ENCODE results near the gene SLC1A4.
"Not testable (repeated sequence)": the region's sequence is repeated elsewhere in the genome, so short reads cannot be mapped to it uniquely, and the experiment has no call there.

Gene SLC1A4

GRCh38 chr2:64967601-64968000, 21.6 kb upstream of the SLC1A4 start:
- Histone ChIP-seq H2BK5ac (ENCODE audit: low read length) (no peak overlapping the region), H2BK15ac (replicated peaks; ENCODE audit: low read depth) (no peak overlapping the region), H3K79me2 (ENCODE audit: control insufficient read depth, insufficient read depth, low read length) (no peaks in the 10 kb centered on the region), H3K9ac (ENCODE audit: low read length) (no peak overlapping the region), H3K27ac (ENCODE audit: low read depth, low read length) (no peak overlapping the region), H2BK120ac (ENCODE audit: low read depth, low read length) (no peak overlapping the region), H2AK5ac (ENCODE audit: low read length) (no peak overlapping the region), H3K27me3 (ENCODE audit: insufficient read depth, low read length, poor library complexity) (no peaks in the 10 kb centered on the region), H3K36me3 (ENCODE audit: control insufficient read depth, insufficient read depth, low read length) (no peaks in the 10 kb centered on the region), H3K56ac (ENCODE audit: low read length) (no peak overlapping the region), H3K23ac (ENCODE audit: low read length) (no peak overlapping the region), H3K4me2 (ENCODE audit: low read length) (no peak overlapping the region), H3K18ac (ENCODE audit: low read length) (no peak overlapping the region), H4K8ac (ENCODE audit: low read depth, low read length) (no peak overlapping the region), H4K5ac (ENCODE audit: low read length) (no peak overlapping the region), H3K4me1 (ENCODE audit: control insufficient read depth, low read depth, low read length) (no peaks in the 10 kb centered on the region), H3K79me1 (ENCODE audit: low read length) (no peaks in the 10 kb centered on the region), H3K4ac (ENCODE audit: low read depth, low read length) (no peak overlapping the region), H3K4me3 (ENCODE audit: low read length) (no peak overlapping the region)
- DNase-seq = no peak
- WGBS (ENCODE audit: extremely low coverage, insufficient coverage, low lambda C conversion rate) = no CpG with 5 or more reads among the region's 4 CpGs

- H3K18ac ChIP-seq (ENCODE audit: low read length); H3K4me3 ChIP-seq (ENCODE audit: low read length); H2BK5ac ChIP-seq (ENCODE audit: low read length); H3K4me2 ChIP-seq (ENCODE audit: low read length); H2BK15ac ChIP-seq (replicated peaks; ENCODE audit: low read depth); H3K27ac ChIP-seq (ENCODE audit: low read depth, low read length); H3K23ac ChIP-seq (ENCODE audit: low read length); H3K79me1 ChIP-seq (ENCODE audit: low read length); H3K4ac ChIP-seq (ENCODE audit: low read depth, low read length); H2BK120ac ChIP-seq (ENCODE audit: low read depth, low read length); H3K4me1 ChIP-seq (ENCODE audit: control insufficient read depth, low read depth, low read length); DNase-seq; H4K5ac ChIP-seq (ENCODE audit: low read length); H3K56ac ChIP-seq (ENCODE audit: low read length); H3K79me2 ChIP-seq (ENCODE audit: control insufficient read depth, insufficient read depth, low read length); H3K36me3 ChIP-seq (ENCODE audit: control insufficient read depth, insufficient read depth, low read length); H4K8ac ChIP-seq (ENCODE audit: low read depth, low read length); H3K9ac ChIP-seq (ENCODE audit: low read length); H3K27me3 ChIP-seq (ENCODE audit: insufficient read depth, low read length, poor library complexity); H2AK5ac ChIP-seq (ENCODE audit: low read length): not testable (repeated sequence)
- no CpG with 5 or more reads among the region's 25 CpGs for WGBS (ENCODE audit: extremely low coverage, insufficient coverage, low lambda C conversion rate)
Measured at GRCh38 chr2:64969086-64969485, 20.1 kb upstream of the SLC1A4 start.

GRCh38 chr2:64970495-64970894, 18.7 kb upstream of the SLC1A4 start:
- Histone ChIP-seq H3K23ac (ENCODE audit: low read length) (no peak overlapping the region), H3K27ac (ENCODE audit: low read depth, low read length) (no peak overlapping the region), H2BK120ac (ENCODE audit: low read depth, low read length) (no peak overlapping the region), H3K4me3 (ENCODE audit: low read length) (no peak overlapping the region), H3K27me3 (ENCODE audit: insufficient read depth, low read length, poor library complexity) (no peaks in the 10 kb centered on the region), H3K4me1 (ENCODE audit: control insufficient read depth, low read depth, low read length) (peaks cover 4% of the 10 kb centered on the region), H2BK15ac (replicated peaks; ENCODE audit: low read depth) (no peak overlapping the region), H2AK5ac (ENCODE audit: low read length) (no peak overlapping the region), H4K8ac (ENCODE audit: low read depth, low read length) (no peak overlapping the region), H3K4ac (ENCODE audit: low read depth, low read length) (no peak overlapping the region), H3K18ac (ENCODE audit: low read length) (no peak overlapping the region), H2BK5ac (ENCODE audit: low read length) (no peak overlapping the region), H3K56ac (ENCODE audit: low read length) (no peak overlapping the region), H3K4me2 (ENCODE audit: low read length) (no peak overlapping the region), H4K5ac (ENCODE audit: low read length) (no peak overlapping the region), H3K9ac (ENCODE audit: low read length) (no peak overlapping the region), H3K79me2 (ENCODE audit: control insufficient read depth, insufficient read depth, low read length) (no peaks in the 10 kb centered on the region), H3K79me1 (ENCODE audit: low read length) (no peaks in the 10 kb centered on the region), H3K36me3 (ENCODE audit: control insufficient read depth, insufficient read depth, low read length) (no peaks in the 10 kb centered on the region)
- DNase-seq = no peak
- whole genome bisulfite sequencing (ENCODE audit: extremely low coverage, insufficient coverage, low lambda C conversion rate) = no CpG with 5 or more reads among the region's 2 CpGs

GRCh38 chr2:64972426-64972825, 16.8 kb upstream of the SLC1A4 start:
- no peak overlapping the region for H3K4ac ChIP-seq (ENCODE audit: low read depth, low read length)
- DNase-seq = no peak
- no peak overlapping the region for H2BK15ac ChIP-seq (replicated peaks; ENCODE audit: low read depth)
- H3K36me3 ChIP-seq (ENCODE audit: control insufficient read depth, insufficient read depth, low read length) = no peaks in the 10 kb centered on the region
- no peak overlapping the region for H3K27ac ChIP-seq (ENCODE audit: low read depth, low read length)
- H2BK120ac ChIP-seq (ENCODE audit: low read depth, low read length) = no peak overlapping the region
- H4K5ac ChIP-seq (ENCODE audit: low read length) = no peak overlapping the region
- no CpG with 5 or more reads among the region's 5 CpGs for WGBS (ENCODE audit: extremely low coverage, insufficient coverage, low lambda C conversion rate)
- peaks cover 4% of the 10 kb centered on the region for H3K4me1 ChIP-seq (ENCODE audit: control insufficient read depth, low read depth, low read length)
- H3K27me3 ChIP-seq (ENCODE audit: insufficient read depth, low read length, poor library complexity) = no peaks in the 10 kb centered on the region
- H2BK5ac ChIP-seq (ENCODE audit: low read length) = no peak overlapping the region
- H3K4me3 ChIP-seq (ENCODE audit: low read length) = no peak overlapping the region
- H3K79me2 ChIP-seq (ENCODE audit: control insufficient read depth, insufficient read depth, low read length) = no peaks in the 10 kb centered on the region
- no peak overlapping the region for H3K23ac ChIP-seq (ENCODE audit: low read length)
- H3K4me2 ChIP-seq (ENCODE audit: low read length) = no peak overlapping the region
- H3K79me1 ChIP-seq (ENCODE audit: low read length) = no peaks in the 10 kb centered on the region
- H4K8ac ChIP-seq (ENCODE audit: low read depth, low read length) = no peak overlapping the region
- H2AK5ac ChIP-seq (ENCODE audit: low read length) = no peak overlapping the region
- H3K18ac ChIP-seq (ENCODE audit: low read length) = no peak overlapping the region
- H3K56ac ChIP-seq (ENCODE audit: low read length) = no peak overlapping the region
- no peak overlapping the region for H3K9ac ChIP-seq (ENCODE audit: low read length)

GRCh38 chr2:64972876-64973275, 16.3 kb upstream of the SLC1A4 start:
- no CpG with 5 or more reads among the region's 1 CpG for WGBS (ENCODE audit: extremely low coverage, insufficient coverage, low lambda C conversion rate)

GRCh38 chr2:64975232-64975821, 13.9 kb upstream of the SLC1A4 start:
- Histone ChIP-seq H3K23ac (ENCODE audit: low read length) (no peak overlapping the region), H3K4me3 (ENCODE audit: low read length) (no peak overlapping the region), H2BK5ac (ENCODE audit: low read length) (no peak overlapping the region), H3K36me3 (ENCODE audit: control insufficient read depth, insufficient read depth, low read length) (no peaks in the 10 kb centered on the region), H3K56ac (ENCODE audit: low read length) (no peak overlapping the region), H4K5ac (ENCODE audit: low read length) (no peak overlapping the region), H2AK5ac (ENCODE audit: low read length) (no peak overlapping the region), H2BK15ac (replicated peaks; ENCODE audit: low read depth) (no peak overlapping the region), H3K79me1 (ENCODE audit: low read length) (no peaks in the 10 kb centered on the region), H2BK120ac (ENCODE audit: low read depth, low read length) (no peak overlapping the region), H4K8ac (ENCODE audit: low read depth, low read length) (no peak overlapping the region), H3K4me1 (ENCODE audit: control insufficient read depth, low read depth, low read length) (peaks cover 4% of the 10 kb centered on the region), H3K27ac (ENCODE audit: low read depth, low read length) (no peak overlapping the region), H3K4me2 (ENCODE audit: low read length) (no peak overlapping the region), H3K27me3 (ENCODE audit: insufficient read depth, low read length, poor library complexity) (no peaks in the 10 kb centered on the region), H3K9ac (ENCODE audit: low read length) (no peak overlapping the region), H3K18ac (ENCODE audit: low read length) (no peak overlapping the region), H3K79me2 (ENCODE audit: control insufficient read depth, insufficient read depth, low read length) (no peaks in the 10 kb centered on the region), H3K4ac (ENCODE audit: low read depth, low read length) (no peak overlapping the region)
- peak; percentile 95 for DNase-seq
- no CpG with 5 or more reads among the region's 4 CpGs for WGBS (ENCODE audit: extremely low coverage, insufficient coverage, low lambda C conversion rate)

More at GRCh38 chr2:64972876-64973275, 16.3 kb upstream of the SLC1A4 start:
- Histone ChIP-seq H3K4ac (ENCODE audit: low read depth, low read length) (no peak overlapping the region), H3K4me3 (ENCODE audit: low read length) (no peak overlapping the region), H3K23ac (ENCODE audit: low read length) (no peak overlapping the region), H3K36me3 (ENCODE audit: control insufficient read depth, insufficient read depth, low read length) (no peaks in the 10 kb centered on the region), H3K4me2 (ENCODE audit: low read length) (no peak overlapping the region), H3K27ac (ENCODE audit: low read depth, low read length) (no peak overlapping the region), H4K8ac (ENCODE audit: low read depth, low read length) (no peak overlapping the region), H2BK120ac (ENCODE audit: low read depth, low read length) (no peak overlapping the region), H3K9ac (ENCODE audit: low read length) (no peak overlapping the region), H3K56ac (ENCODE audit: low read length) (no peak overlapping the region), H2AK5ac (ENCODE audit: low read length) (no peak overlapping the region), H3K18ac (ENCODE audit: low read length) (no peak overlapping the region), H2BK5ac (ENCODE audit: low read length) (no peak overlapping the region), H2BK15ac (replicated peaks; ENCODE audit: low read depth) (no peak overlapping the region), H3K79me2 (ENCODE audit: control insufficient read depth, insufficient read depth, low read length) (no peaks in the 10 kb centered on the region), H3K4me1 (ENCODE audit: control insufficient read depth, low read depth, low read length) (peaks cover 4% of the 10 kb centered on the region), H3K79me1 (ENCODE audit: low read length) (no peaks in the 10 kb centered on the region), H3K27me3 (ENCODE audit: insufficient read depth, low read length, poor library complexity) (no peaks in the 10 kb centered on the region), H4K5ac (ENCODE audit: low read length) (no peak overlapping the region)
- DNase-seq = no peak

All from mesendoderm (in vitro differentiated cells).